A673 (cell line): ENCODE results near the gene RNF31. TPM values are rescaled to one million over a fixed set of nuclear protein-coding genes. Genes with fewer than 3 reads are reported as not detected.

Experiments used
- BruUV-seq: library from RNA; stranded (reverse); fragments of 400-500 nt; replicated peaks from 2 replicates; lab custom pipeline; 2021; lab: Mats Ljungman, UMichigan
- CTCF ChIA-PET: fragments of 300-600 bp; sonication (Branson Sonifier 250); formaldehyde crosslinking; loops from one replicate; lab custom pipeline; 2022; ENCODE audit warnings: antibody characterized with exemption; lab: Charles Lee
- POLR2A ChIA-PET: fragments of 300-600 bp; sonication (Branson Sonifier 250); formaldehyde crosslinking; loops from one replicate; lab custom pipeline; 2022; ENCODE audit warnings: antibody characterized with exemption; ENCODE audit not compliant: low non-redundant PET; lab: Charles Lee
- DNase-seq: peaks from one replicate; pipeline ENCODE4 v3.0.0-alpha.2; 2015; ENCODE audit warnings: low spot score
- H3K27ac ChIP-seq: fragments of 200-600 bp; sonication (generic); 2 replicates; pipeline ENCODE4 v1.5.1; 2016; ENCODE audit warnings: mixed run types, low read depth, mild to moderate bottlenecking, mixed read lengths, antibody characterized with exemption, low read length; ENCODE audit not compliant: poor library complexity, severe bottlenecking
- H3K27me3 ChIP-seq: fragments of 200-600 bp; sonication (generic); replicated peaks from 2 replicates; pipeline ENCODE4 v1.6.1; 2017; ENCODE audit warnings: mixed run types, low read depth, mild to moderate bottlenecking, mixed read lengths, antibody characterized with exemption, low read length; ENCODE audit not compliant: insufficient read depth, poor library complexity
- H3K36me3 ChIP-seq: fragments of 200-600 bp; sonication (generic); 2 replicates; pipeline ENCODE4 v1.6.1; 2016; ENCODE audit warnings: mixed run types, mild to moderate bottlenecking, mixed read lengths, antibody characterized with exemption, low read length; ENCODE audit not compliant: insufficient read depth, poor library complexity, severe bottlenecking
- H3K4me1 ChIP-seq: fragments of 200-600 bp; sonication (generic); 2 replicates; pipeline ENCODE4 v1.6.1; 2017; ENCODE audit warnings: mixed run types, mild to moderate bottlenecking, mixed read lengths, antibody characterized with exemption, low read length; ENCODE audit not compliant: insufficient read depth, poor library complexity, severe bottlenecking
- H3K4me3 ChIP-seq: fragments of 200-600 bp; sonication (generic); 2 replicates; pipeline ENCODE4 v1.5.1; 2016; ENCODE audit warnings: low read depth, mixed run types, mild to moderate bottlenecking, mixed read lengths, low read length; ENCODE audit not compliant: poor library complexity, severe bottlenecking
- H3K9me3 ChIP-seq: fragments of 200-600 bp; sonication (generic); 2 replicates; pipeline ENCODE4 v1.6.1; 2016; ENCODE audit warnings: mixed run types, low read depth, mild to moderate bottlenecking, mixed read lengths, antibody characterized with exemption, low read length; ENCODE audit not compliant: poor library complexity, severe bottlenecking
- EZH2 ChIP-seq: fragments of 200-600 bp; sonication (generic); IDR thresholded peaks from 2 replicates; pipeline ENCODE4 v1.6.1; 2017; ENCODE audit warnings: borderline replicate concordance, low read depth, mild to moderate bottlenecking, mixed read lengths, antibody characterized with exemption, low read length; ENCODE audit not compliant: poor library complexity, severe bottlenecking
- intact Hi-C: fragments of 100-400 bp; cut with micrococcal nuclease; formaldehyde crosslinking; loops from one replicate; pipeline ENCODE4 v1.10.0; 2022; ENCODE audit not compliant: unreplicated experiment
- total RNA-seq: library from RNA; stranded (reverse); gene quantifications from 2 replicates; pipeline ENCODE4 v1.2.3, GENCODE V29; 2021
- TF ChIP-seq, protein P1 (sequence below): fragments of 300-800, 200-600 bp; sonication (generic); conservative IDR thresholded peaks from 2 replicates; pipeline ENCODE4 v1.5.1; 2017; ENCODE audit warnings: low read depth, mild to moderate bottlenecking, antibody characterized with exemption, low read length, moderate library complexity, mixed read lengths

Gene RNF31
- total RNA-seq, 1 experiment from 2014 or later = 62.1 TPM

DNA sequence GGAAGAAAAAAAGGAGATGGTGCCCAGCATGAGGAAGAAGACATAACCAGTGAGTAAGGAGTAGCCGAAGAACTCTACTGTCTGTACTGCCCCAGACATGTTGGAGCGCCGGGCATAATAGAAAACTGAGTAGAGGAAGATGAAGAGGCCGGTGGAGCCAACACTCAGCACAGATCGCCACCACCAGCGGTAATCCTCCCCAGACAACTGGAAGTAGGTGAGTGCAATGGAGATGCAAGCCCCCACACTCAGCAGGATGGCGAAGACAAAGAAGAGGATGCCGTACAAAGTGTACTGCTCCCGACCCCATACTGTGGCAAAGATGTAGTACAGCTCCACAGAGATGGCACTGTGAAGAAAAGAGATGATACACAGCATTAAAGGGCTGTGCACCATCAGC is 42.2 kb downstream of the RNF31 start:
- H3K36me3 ChIP-seq = peaks cover 38% of the 10 kb centered on the region
- intact Hi-C loops = loop anchor here (5.0 kb wide), 1 partner anchor 42 kb away; the partner anchor contains the start of genes PSME2 and RNF31
- H3K27ac ChIP-seq = no peak overlapping the region
- peaks cover 13% of the 10 kb centered on the region for H3K4me1 ChIP-seq
- ChIA-PET POLR2A (no interaction called here), CTCF (no interaction called here)
- H3K9me3 ChIP-seq = no peaks in the 10 kb centered on the region
- no peak overlapping the region for H3K4me3 ChIP-seq
- no peak for TF ChIP-seq EZH2
- no peak for DNase-seq
- no TSS peak for BruUV-seq
- H3K27me3 ChIP-seq = no peaks in the 10 kb centered on the region

DNA sequence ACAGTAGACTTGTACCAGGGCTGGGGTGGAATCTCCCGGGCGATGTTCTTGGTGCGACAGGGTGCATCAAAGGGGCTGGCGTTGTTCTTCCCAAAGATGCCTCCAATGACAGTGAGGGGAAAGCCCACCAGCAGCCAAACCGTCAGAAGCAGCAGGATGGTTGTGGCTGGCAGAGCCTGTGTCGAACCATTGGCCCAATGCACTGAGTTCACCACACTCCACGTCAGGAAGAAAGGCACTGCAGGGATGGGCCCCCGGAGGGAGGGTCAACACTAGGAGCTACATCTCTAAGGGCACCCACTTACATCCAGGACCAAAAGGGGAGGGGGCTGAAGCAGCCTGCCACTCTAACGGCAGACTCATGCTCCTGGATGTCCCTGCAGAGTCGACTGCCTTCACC is 43.1 kb downstream of the RNF31 start:
- Histone ChIP-seq H3K4me1 (peaks cover 19% of the 10 kb centered on the region), H3K9me3 (no peaks in the 10 kb centered on the region), H3K4me3 (no peak overlapping the region), H3K27ac (no peak overlapping the region), H3K36me3 (peaks cover 28% of the 10 kb centered on the region), H3K27me3 (no peaks in the 10 kb centered on the region)
- POLR2A ChIA-PET = no interaction called here
- no peak for DNase-seq
- CTCF ChIA-PET = no interaction called here
- no TSS peak for BruUV-seq
- intact Hi-C loops = no loop called here
- TF ChIP-seq, protein P1, sequence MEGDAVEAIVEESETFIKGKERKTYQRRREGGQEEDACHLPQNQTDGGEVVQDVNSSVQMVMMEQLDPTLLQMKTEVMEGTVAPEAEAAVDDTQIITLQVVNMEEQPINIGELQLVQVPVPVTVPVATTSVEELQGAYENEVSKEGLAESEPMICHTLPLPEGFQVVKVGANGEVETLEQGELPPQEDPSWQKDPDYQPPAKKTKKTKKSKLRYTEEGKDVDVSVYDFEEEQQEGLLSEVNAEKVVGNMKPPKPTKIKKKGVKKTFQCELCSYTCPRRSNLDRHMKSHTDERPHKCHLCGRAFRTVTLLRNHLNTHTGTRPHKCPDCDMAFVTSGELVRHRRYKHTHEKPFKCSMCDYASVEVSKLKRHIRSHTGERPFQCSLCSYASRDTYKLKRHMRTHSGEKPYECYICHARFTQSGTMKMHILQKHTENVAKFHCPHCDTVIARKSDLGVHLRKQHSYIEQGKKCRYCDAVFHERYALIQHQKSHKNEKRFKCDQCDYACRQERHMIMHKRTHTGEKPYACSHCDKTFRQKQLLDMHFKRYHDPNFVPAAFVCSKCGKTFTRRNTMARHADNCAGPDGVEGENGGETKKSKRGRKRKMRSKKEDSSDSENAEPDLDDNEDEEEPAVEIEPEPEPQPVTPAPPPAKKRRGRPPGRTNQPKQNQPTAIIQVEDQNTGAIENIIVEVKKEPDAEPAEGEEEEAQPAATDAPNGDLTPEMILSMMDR = no peak
- no peak for TF ChIP-seq EZH2

DNA sequence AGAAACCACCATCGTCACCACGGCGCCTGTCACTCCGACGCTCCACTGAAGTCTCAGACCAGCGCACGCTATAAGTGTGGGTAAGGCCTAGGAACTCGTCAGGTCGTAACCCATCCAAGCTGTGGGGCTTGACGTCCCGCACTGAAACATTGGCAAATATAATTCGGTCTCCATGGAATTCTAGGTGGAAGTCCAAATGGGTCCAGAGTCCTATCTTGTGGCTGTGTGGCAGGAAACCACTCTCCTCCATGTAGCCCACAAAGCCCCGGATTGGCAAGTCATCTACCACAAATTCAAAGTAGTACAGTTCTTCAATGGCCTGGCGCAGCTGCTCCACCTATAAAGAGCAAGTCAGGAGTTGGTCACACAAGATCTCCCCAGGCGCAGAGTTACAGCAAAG is 45.6 kb downstream of the RNF31 start:
- Histone ChIP-seq H3K4me1 (peaks cover 14% of the 10 kb centered on the region), H3K36me3 (peaks cover 13% of the 10 kb centered on the region), H3K27ac (no peak overlapping the region), H3K27me3 (no peaks in the 10 kb centered on the region), H3K4me3 (no peak overlapping the region), H3K9me3 (no peaks in the 10 kb centered on the region)
- no TSS peak for BruUV-seq
- CTCF ChIA-PET = no interaction called here
- intact Hi-C loops = no loop called here
- TF ChIP-seq EZH2 = no peak
- TF ChIP-seq, protein P1 = no peak
- POLR2A ChIA-PET = no interaction called here
- no peak for DNase-seq
